ENCODE measurements around the gene PHAX. TPM values are rescaled to one million over a fixed set of nuclear protein-coding genes. Genes with fewer than 3 reads are reported as not detected.
"Not testable (repeated sequence)": the region's sequence is repeated elsewhere in the genome, so short reads cannot be mapped to it uniquely, and the experiment has no call there.

PHAX gene
- total RNA-seq, 1 donor, result 71.2 TPM

- no peak for TF ChIP-seq CTCF (IDR thresholded peaks at IDR 0.05; ENCODE audit: insufficient read depth, low read depth, low read length)
- DNase-seq (ENCODE audit: low read depth), result no peak
- H3K4me3 ChIP-seq (ENCODE audit: low read depth, low read length), result no peak overlapping the region
Observed at GRCh38 chr5:126641387-126641786, 40.6 kb downstream of the PHAX start.

- H3K4me3 ChIP-seq (ENCODE audit: low read depth, low read length), result no peak overlapping the region
- DNase-seq (ENCODE audit: low read depth), result no peak
- no peak for TF ChIP-seq CTCF (IDR thresholded peaks at IDR 0.05; ENCODE audit: insufficient read depth, low read depth, low read length)
Observed at GRCh38 chr5:126645132-126645531, 44.4 kb downstream of the PHAX start.

GRCh38 chr5:126647071-126647470 lies 46.3 kb downstream of the PHAX start:
- TF ChIP-seq CTCF (IDR thresholded peaks at IDR 0.05; ENCODE audit: insufficient read depth, low read depth, low read length), result no peak
- no peak for DNase-seq (ENCODE audit: low read depth)
- H3K4me3 ChIP-seq (ENCODE audit: low read depth, low read length), result no peak overlapping the region

- no peak for DNase-seq (ENCODE audit: low read depth)
- no peak overlapping the region for H3K4me3 ChIP-seq (ENCODE audit: low read depth, low read length)
- no peak for TF ChIP-seq CTCF (IDR thresholded peaks at IDR 0.05; ENCODE audit: insufficient read depth, low read depth, low read length)
Observed at GRCh38 chr5:126648471-126648870, 47.7 kb downstream of the PHAX start.

- not testable (repeated sequence) for H3K4me3 ChIP-seq (ENCODE audit: low read depth, low read length); DNase-seq (ENCODE audit: low read depth)
Observed at GRCh38 chr5:126649057-126649456, 48.3 kb downstream of the PHAX start.

GRCh38 chr5:126649709-126650108 lies 49.0 kb downstream of the PHAX start:
- DNase-seq (ENCODE audit: low read depth); H3K4me3 ChIP-seq (ENCODE audit: low read depth, low read length): not testable (repeated sequence)

GRCh38 chr5:126650463-126650862 lies 49.7 kb downstream of the PHAX start:
- no peak for TF ChIP-seq CTCF (IDR thresholded peaks at IDR 0.05; ENCODE audit: insufficient read depth, low read depth, low read length)

GRCh38 chr5:126651013-126651577 lies 50.3 kb downstream of the PHAX start:
- DNase-seq (ENCODE audit: low read depth), result no peak
- no peak overlapping the region for H3K4me3 ChIP-seq (ENCODE audit: low read depth, low read length)
- no peak for TF ChIP-seq CTCF (IDR thresholded peaks at IDR 0.05; ENCODE audit: insufficient read depth, low read depth, low read length)

More at GRCh38 chr5:126650463-126650862, 49.7 kb downstream of the PHAX start:
- no peak overlapping the region for H3K4me3 ChIP-seq (ENCODE audit: low read depth, low read length)
- no peak for DNase-seq (ENCODE audit: low read depth)

Measured in fibroblast of villous mesenchyme (primary cell).